Osteocyte (in vitro differentiated cells): ENCODE measurements around the gene IFT57. TPM values are rescaled to one million over a fixed set of nuclear protein-coding genes. Genes with fewer than 3 reads are reported as not detected.

Source experiments
- DNase-seq: peaks from one replicate; pipeline ENCODE4 v3.0.0; 2021; ENCODE audit warnings: mixed read lengths; ENCODE audit not compliant: unreplicated experiment; ENCODE audit errors: extremely low spot score
- H3K27ac Mint-ChIP-seq: one replicate; pipeline ENCODE4 v1.8.0; 2021; ENCODE audit warnings: mild to moderate bottlenecking, mixed read lengths; ENCODE audit not compliant: unreplicated experiment
- H3K27me3 Mint-ChIP-seq: one replicate; pipeline ENCODE4 v1.8.0; 2021; ENCODE audit warnings: mixed read lengths; ENCODE audit not compliant: unreplicated experiment
- H3K36me3 Mint-ChIP-seq: one replicate; pipeline ENCODE4 v1.8.0; 2021; ENCODE audit warnings: mixed read lengths; ENCODE audit not compliant: unreplicated experiment
- H3K4me1 Mint-ChIP-seq: one replicate; pipeline ENCODE4 v1.8.0; 2021; ENCODE audit warnings: mixed read lengths; ENCODE audit not compliant: unreplicated experiment
- H3K4me3 Mint-ChIP-seq: one replicate; pipeline ENCODE4 v1.8.0; 2021; ENCODE audit warnings: mild to moderate bottlenecking, moderate library complexity, mixed read lengths; ENCODE audit not compliant: unreplicated experiment
- H3K9me3 Mint-ChIP-seq: one replicate; pipeline ENCODE4 v1.8.0; 2021; ENCODE audit warnings: mixed read lengths; ENCODE audit not compliant: unreplicated experiment
- total RNA-seq: library from RNA; stranded (reverse); gene quantifications from 2 replicates; pipeline ENCODE4 v1.2.1, GENCODE V29; 2021
- TF ChIP-seq, protein P1 (sequence below): fragments of 200-600 bp; sonication (generic); IDR thresholded peaks from 2 replicates; pipeline ENCODE4 v1.5.0; 2021; ENCODE audit warnings: antibody characterized with exemption, mild to moderate bottlenecking, moderate library complexity

Gene IFT57
- total RNA-seq, 1 donor from 2014 or later, result 32.2 TPM

- H3K27me3 Mint-ChIP-seq, result no peaks in the 10 kb centered on the region
- peaks cover 28% of the 10 kb centered on the region for H3K36me3 Mint-ChIP-seq
- H3K27ac Mint-ChIP-seq, result no peak overlapping the region
- no peaks in the 10 kb centered on the region for H3K9me3 Mint-ChIP-seq
- no peak overlapping the region for H3K4me3 Mint-ChIP-seq
- no peaks in the 10 kb centered on the region for H3K4me1 Mint-ChIP-seq
- DNase-seq, result no peak
- TF ChIP-seq, protein P1, sequence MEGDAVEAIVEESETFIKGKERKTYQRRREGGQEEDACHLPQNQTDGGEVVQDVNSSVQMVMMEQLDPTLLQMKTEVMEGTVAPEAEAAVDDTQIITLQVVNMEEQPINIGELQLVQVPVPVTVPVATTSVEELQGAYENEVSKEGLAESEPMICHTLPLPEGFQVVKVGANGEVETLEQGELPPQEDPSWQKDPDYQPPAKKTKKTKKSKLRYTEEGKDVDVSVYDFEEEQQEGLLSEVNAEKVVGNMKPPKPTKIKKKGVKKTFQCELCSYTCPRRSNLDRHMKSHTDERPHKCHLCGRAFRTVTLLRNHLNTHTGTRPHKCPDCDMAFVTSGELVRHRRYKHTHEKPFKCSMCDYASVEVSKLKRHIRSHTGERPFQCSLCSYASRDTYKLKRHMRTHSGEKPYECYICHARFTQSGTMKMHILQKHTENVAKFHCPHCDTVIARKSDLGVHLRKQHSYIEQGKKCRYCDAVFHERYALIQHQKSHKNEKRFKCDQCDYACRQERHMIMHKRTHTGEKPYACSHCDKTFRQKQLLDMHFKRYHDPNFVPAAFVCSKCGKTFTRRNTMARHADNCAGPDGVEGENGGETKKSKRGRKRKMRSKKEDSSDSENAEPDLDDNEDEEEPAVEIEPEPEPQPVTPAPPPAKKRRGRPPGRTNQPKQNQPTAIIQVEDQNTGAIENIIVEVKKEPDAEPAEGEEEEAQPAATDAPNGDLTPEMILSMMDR, result no peak
Measured at GRCh38 chr3:108208831-108209230, 13.4 kb downstream of the IFT57 start.

GRCh38 chr3:108202834-108203233 lies 19.4 kb downstream of the IFT57 start:
- no peak overlapping the region for H3K4me3 Mint-ChIP-seq
- DNase-seq, result no peak
- H3K27me3 Mint-ChIP-seq, result no peaks in the 10 kb centered on the region
- no peak overlapping the region for H3K27ac Mint-ChIP-seq
- H3K36me3 Mint-ChIP-seq, result peaks cover 8% of the 10 kb centered on the region
- no peaks in the 10 kb centered on the region for H3K9me3 Mint-ChIP-seq
- H3K4me1 Mint-ChIP-seq, result peaks cover 3% of the 10 kb centered on the region
- TF ChIP-seq, protein P1, result no peak

DNA sequence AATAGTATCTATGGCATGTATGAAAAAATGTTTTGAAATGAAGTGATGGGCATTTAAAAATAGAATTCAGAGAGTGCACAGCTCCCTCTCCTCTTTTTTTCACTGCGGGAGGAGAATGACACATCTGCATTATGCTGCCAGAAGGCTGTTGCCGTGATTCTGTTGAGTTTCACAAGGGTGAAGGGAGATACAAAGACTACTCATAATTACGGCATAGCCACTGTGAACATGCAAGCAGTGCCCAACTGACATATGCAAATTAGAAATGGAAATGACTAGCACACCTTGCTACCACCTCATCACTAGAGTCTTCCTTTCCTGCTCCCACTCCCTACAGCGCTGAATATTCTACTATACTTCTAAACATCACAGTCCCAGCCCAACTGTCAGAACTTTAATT lies 20.1 kb downstream of the IFT57 start:
- Mint-ChIP-seq H3K27ac (no peak overlapping the region), H3K4me3 (no peak overlapping the region), H3K9me3 (no peaks in the 10 kb centered on the region), H3K4me1 (peaks cover 3% of the 10 kb centered on the region), H3K27me3 (no peaks in the 10 kb centered on the region), H3K36me3 (peaks cover 8% of the 10 kb centered on the region)
- no peak for DNase-seq
- TF ChIP-seq, protein P1, result no peak

DNA sequence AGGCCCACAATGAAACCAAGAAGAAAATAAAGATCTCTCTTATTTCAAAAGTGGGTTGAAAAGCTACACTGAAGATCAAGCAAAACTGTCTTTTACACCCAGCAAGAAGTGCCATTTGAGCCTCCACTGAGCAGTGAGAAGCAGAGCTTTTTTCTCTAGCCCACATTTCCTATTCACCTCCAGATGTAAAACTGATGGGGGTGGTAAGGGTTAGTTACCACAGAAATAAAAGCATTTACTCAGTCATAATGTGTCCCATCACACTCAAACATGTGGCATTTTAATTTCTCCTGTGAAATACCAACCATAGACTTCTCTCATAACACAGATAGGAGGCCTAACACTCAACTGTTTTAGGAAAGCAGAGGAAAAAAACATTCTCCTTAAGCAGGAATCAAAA lies 21.0 kb downstream of the IFT57 start:
- DNase-seq, result no peak
- TF ChIP-seq, protein P1, result no peak
- no peaks in the 10 kb centered on the region for H3K27me3 Mint-ChIP-seq
- H3K4me1 Mint-ChIP-seq, result peaks cover 3% of the 10 kb centered on the region
- no peaks in the 10 kb centered on the region for H3K9me3 Mint-ChIP-seq
- no peak overlapping the region for H3K4me3 Mint-ChIP-seq
- peaks cover 8% of the 10 kb centered on the region for H3K36me3 Mint-ChIP-seq
- no peak overlapping the region for H3K27ac Mint-ChIP-seq

DNA sequence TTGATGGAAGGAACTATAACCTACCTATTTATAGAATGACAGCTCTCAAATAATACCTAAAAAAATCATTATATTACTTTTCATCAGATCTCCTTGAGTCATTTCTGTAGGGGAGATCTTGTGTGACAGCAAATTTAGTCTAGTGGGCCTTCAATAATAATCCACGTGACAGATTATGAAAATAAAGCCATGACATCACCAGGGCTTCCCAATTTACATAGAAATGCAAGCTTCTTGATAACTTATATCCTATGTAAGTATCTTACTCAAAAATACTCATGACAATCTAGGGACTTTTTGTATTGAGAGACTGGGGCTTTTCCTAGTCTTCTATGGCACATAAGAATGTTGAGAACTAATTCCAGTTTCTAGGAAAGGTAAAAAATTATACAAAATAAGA lies 21.6 kb downstream of the IFT57 start:
- Mint-ChIP-seq H3K36me3 (peaks cover 9% of the 10 kb centered on the region), H3K9me3 (peaks cover 2% of the 10 kb centered on the region), H3K4me3 (no peak overlapping the region), H3K27me3 (no peaks in the 10 kb centered on the region), H3K27ac (no peak overlapping the region), H3K4me1 (peaks cover 3% of the 10 kb centered on the region)
- DNase-seq, result no peak
- TF ChIP-seq, protein P1, result no peak
